Dendritic cell treated with granulocyte-macrophage colony-stimulating factor and Interleukin-4, amounts not matched to agents 40 ng/mL and 50 ng/mL, for 4 days (primary cell): ENCODE results near the gene CYB5B.

Experiments used
- H3K27ac Mint-ChIP-seq: one replicate; pipeline ENCODE4 v1.8.0; 2022; ENCODE audit warnings: mild to moderate bottlenecking, mixed read lengths
- H3K27me3 Mint-ChIP-seq: one replicate; pipeline ENCODE4 v1.8.0; 2022; ENCODE audit warnings: mild to moderate bottlenecking, mixed read lengths
- H3K36me3 Mint-ChIP-seq: one replicate; pipeline ENCODE4 v1.8.0; 2022; ENCODE audit warnings: low read depth, mixed read lengths
- H3K4me1 Mint-ChIP-seq: one replicate; pipeline ENCODE4 v1.8.0; 2022; ENCODE audit warnings: low read depth, mixed read lengths
- H3K4me3 Mint-ChIP-seq: one replicate; pipeline ENCODE4 v1.8.0; 2022; ENCODE audit warnings: mild to moderate bottlenecking, moderate library complexity, mixed read lengths
- H3K9me3 Mint-ChIP-seq: one replicate; pipeline ENCODE4 v1.8.0; 2022; ENCODE audit warnings: mixed read lengths
- intact Hi-C: fragments of 100-400 bp; cut with micrococcal nuclease; formaldehyde crosslinking; loops from one replicate; pipeline ENCODE4 v1.15.0; 2022

The CYB5B gene

DNA sequence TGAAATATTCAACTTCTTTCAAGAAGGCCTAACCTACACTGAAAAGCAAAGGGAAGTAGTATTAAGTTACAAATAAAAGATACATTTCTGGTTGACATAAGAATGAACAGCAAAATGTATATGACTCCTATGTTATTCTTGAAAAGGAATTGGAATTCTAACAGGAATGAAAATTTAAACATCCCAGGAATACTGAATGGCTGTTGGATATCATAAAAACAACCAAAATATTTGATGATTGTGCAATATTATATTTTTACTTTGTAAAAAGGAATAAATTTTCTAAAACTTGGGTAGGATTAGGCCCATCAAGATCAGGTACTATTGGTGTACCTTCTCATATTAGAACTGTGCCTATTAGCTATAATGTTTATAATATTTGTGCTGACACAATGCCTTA, 50.0 kb downstream of the CYB5B start:
- Mint-ChIP-seq H3K4me3 (no peak overlapping the region), H3K36me3 (no peaks in the 10 kb centered on the region), H3K27me3 (peaks cover 73% of the 10 kb centered on the region), H3K9me3 (no peaks in the 10 kb centered on the region), H3K4me1 (peaks cover 24% of the 10 kb centered on the region), H3K27ac (no peak overlapping the region)
- intact Hi-C loops: loop anchor here (5.0 kb wide), 1 partner anchor 38 kb away; no protein-coding TSS in a partner anchor

DNA sequence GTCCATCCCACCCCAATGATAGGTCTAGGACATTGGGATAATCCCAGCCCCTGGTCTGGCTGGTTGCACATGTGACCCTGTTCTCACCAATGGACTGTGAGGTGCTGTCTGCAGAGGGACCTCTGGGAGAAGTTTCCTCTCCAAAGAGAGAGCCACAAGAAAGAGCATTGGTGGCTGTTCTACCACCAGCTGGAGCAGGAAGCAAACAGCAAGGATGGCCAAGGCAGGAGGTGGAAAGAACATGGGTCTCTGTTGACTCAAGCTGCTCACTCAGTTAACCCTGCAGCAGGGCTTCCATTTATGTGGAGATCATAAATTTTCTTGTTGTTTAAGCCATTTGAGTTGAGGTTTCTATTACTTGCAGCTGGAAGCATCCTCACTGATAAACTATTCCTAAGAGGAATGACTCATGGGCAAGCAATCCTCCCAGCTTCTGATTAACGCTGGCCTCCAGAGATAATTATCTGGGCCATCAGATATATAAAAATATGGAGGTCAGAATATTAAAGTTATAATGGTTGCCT, 52.6 kb downstream of the CYB5B start:
- H3K4me1 Mint-ChIP-seq: peaks cover 18% of the 10 kb centered on the region
- H3K27me3 Mint-ChIP-seq: peaks cover 82% of the 10 kb centered on the region
- intact Hi-C loops: no loop called here
- no peaks in the 10 kb centered on the region for H3K9me3 Mint-ChIP-seq
- H3K36me3 Mint-ChIP-seq: no peaks in the 10 kb centered on the region
- H3K27ac Mint-ChIP-seq: no peak overlapping the region
- H3K4me3 Mint-ChIP-seq: no peak overlapping the region

DNA sequence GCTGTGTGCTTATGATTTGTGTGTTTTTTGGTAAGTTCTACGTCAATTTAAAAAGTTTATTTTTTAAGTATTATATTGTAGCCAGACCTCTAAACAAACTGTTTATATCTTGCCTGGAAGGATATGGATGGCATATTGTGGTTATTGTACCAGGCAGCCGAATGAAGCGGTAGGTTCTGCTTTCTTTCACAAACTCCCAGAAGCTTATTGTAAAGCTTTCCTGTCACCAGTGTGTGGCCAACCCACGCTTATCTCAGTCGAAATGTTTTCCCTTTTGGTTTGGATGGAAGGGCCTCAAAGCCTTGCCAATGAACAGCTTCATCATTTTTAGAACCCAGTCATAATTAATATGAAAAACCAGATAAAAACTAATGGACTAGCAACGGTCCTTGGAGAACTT, 53.1 kb downstream of the CYB5B start:
- Mint-ChIP-seq H3K36me3 (no peaks in the 10 kb centered on the region), H3K9me3 (no peaks in the 10 kb centered on the region), H3K27ac (no peak overlapping the region), H3K4me3 (no peak overlapping the region), H3K27me3 (peaks cover 84% of the 10 kb centered on the region), H3K4me1 (peaks cover 22% of the 10 kb centered on the region)
- intact Hi-C loops: no loop called here

DNA sequence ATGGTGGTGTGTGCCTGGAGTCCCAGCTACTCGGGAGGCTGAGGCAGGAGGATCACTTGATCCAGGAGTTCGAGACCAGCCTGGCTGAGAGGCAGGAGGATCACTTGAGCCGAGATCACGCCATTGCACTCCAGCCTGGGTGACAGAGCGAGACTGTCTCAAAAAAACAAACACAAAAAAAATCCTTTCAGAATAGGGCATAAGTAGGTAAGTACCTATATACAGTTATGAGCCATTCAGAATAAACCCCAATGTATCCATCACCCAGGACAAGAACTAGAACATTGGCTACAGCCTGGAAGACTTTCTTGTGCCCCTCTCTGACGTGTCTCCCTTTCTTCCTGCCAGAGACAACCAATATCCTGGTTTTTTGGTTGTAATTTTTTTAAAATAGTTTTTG, 54.3 kb downstream of the CYB5B start:
- H3K36me3 Mint-ChIP-seq: no peaks in the 10 kb centered on the region
- peaks cover 82% of the 10 kb centered on the region for H3K27me3 Mint-ChIP-seq
- intact Hi-C loops: no loop called here
- no peak overlapping the region for H3K4me3 Mint-ChIP-seq
- peaks cover 15% of the 10 kb centered on the region for H3K4me1 Mint-ChIP-seq
- no peak overlapping the region for H3K27ac Mint-ChIP-seq
- no peaks in the 10 kb centered on the region for H3K9me3 Mint-ChIP-seq

DNA sequence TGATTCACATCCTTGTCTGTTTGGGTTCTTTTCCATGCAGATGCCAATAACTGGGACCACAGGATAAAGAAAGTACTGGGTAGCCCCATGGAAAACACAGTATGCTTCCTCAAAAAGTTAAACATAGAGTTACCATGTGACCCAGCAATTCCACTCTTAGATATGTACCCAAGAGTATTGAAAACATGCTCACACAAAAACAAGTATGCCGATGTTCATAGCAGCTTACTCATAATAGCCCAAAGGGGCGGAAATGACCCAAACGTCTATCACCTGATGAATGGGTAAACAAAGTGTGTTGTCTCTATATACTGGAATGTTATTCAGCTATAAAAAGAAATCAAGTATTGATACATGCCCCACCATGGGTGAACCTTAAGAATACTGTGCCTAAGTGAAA, 55.4 kb downstream of the CYB5B start:
- peaks cover 9% of the 10 kb centered on the region for H3K4me1 Mint-ChIP-seq
- no peaks in the 10 kb centered on the region for H3K36me3 Mint-ChIP-seq
- peaks cover 86% of the 10 kb centered on the region for H3K27me3 Mint-ChIP-seq
- H3K9me3 Mint-ChIP-seq: no peaks in the 10 kb centered on the region
- H3K27ac Mint-ChIP-seq: no peak overlapping the region
- intact Hi-C loops: no loop called here
- no peak overlapping the region for H3K4me3 Mint-ChIP-seq

DNA sequence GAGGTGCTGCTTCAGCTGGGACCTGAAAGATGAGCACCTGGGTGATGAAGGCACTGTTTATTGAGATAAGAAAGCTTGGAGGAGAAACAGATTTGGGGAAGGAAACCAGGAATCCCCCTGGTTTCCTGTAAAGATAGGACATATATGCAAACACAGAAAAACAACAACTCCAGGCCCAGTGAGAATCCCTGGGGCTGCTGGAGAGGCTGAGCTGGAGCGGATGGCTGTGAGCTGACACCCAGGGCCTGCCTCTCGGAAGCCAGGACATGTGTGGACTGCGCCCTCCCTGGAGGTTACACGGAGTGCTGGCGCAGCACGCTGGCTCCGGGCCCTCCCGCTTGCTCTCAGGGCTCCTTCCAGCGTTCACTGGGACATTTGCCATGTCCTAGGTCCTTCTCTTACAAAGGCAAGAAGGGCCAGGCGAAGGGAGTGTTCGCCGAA, 57.5 kb downstream of the CYB5B start:
- peaks cover 9% of the 10 kb centered on the region for H3K4me1 Mint-ChIP-seq
- no peaks in the 10 kb centered on the region for H3K36me3 Mint-ChIP-seq
- H3K27me3 Mint-ChIP-seq: peaks cover 87% of the 10 kb centered on the region
- H3K4me3 Mint-ChIP-seq: no peak overlapping the region
- no peak overlapping the region for H3K27ac Mint-ChIP-seq
- no peaks in the 10 kb centered on the region for H3K9me3 Mint-ChIP-seq
- intact Hi-C loops: no loop called here

DNA sequence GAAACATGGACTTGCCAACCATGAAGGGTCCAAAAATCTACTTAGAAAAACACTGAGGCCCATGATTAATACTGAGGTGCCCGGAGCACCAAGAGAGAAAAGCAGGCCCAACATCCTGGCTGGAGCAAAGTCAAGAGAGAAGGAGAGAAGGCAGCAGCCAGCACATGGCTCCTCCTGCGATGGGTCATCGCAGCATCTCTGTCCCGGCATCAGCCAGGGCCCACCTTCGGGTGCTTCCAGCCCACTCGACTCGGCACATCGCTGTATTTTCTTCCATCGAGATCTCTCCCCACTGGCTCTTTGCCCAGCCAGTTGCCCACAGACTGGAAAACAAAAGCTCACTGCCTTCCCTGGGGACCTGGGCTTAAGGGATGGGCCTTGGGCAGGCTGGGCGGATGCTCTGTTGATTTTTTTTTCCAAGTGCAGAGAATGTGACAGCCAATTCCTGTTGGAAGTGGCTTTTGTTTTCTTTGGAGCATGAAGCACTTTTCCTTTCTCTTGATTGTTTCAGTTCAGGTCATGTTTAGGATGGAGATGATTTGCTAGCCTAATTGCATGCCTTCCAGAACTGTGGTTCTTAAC, 58.1 kb downstream of the CYB5B start:
- peaks cover 86% of the 10 kb centered on the region for H3K27me3 Mint-ChIP-seq
- no peak overlapping the region for H3K4me3 Mint-ChIP-seq
- no peak overlapping the region for H3K27ac Mint-ChIP-seq
- intact Hi-C loops: no loop called here
- H3K36me3 Mint-ChIP-seq: no peaks in the 10 kb centered on the region
- peaks cover 9% of the 10 kb centered on the region for H3K4me1 Mint-ChIP-seq
- no peaks in the 10 kb centered on the region for H3K9me3 Mint-ChIP-seq

DNA sequence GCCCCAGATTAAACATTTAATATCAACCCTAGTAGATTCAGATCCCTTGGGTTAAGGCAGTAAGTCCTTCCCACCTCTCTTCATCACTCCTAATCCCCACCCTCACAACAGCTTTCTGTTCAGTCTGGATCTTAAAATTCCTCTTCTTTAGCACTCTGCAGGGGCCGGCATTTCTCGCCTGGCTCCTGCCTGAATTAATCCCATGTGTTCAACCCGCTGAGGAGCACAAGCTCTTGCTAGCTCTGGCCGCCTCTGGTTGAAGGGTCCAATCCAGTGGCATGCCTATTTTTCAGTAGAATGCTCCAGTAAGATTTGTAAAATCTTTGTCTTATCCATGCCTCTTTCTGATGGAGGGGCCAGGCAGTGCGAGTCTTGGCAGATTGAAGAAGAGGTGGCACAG, 59.2 kb downstream of the CYB5B start:
- intact Hi-C loops: no loop called here
- Mint-ChIP-seq H3K4me1 (peaks cover 9% of the 10 kb centered on the region), H3K27me3 (peaks cover 86% of the 10 kb centered on the region), H3K9me3 (no peaks in the 10 kb centered on the region), H3K27ac (no peak overlapping the region), H3K4me3 (no peak overlapping the region), H3K36me3 (no peaks in the 10 kb centered on the region)

DNA sequence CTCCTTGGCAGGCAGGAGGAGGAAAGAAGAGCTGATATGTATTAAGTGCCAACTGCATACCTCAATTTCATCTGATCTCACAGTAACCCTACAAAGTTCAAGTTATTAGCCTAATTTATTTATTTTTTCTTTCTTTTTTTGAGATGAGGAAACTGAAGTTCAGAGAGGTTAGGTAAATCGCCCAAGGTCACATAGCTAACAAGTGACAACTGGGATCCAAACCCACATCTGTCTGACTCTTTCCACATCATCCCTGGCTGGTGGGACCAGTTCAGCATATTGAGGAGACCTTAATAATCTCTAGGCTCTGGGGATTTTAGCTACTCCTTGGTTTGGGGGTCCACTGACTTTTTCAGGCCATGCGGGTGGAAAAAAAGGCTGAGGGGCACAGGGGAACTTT, 60.9 kb downstream of the CYB5B start:
- H3K27me3 Mint-ChIP-seq: peaks cover 83% of the 10 kb centered on the region
- intact Hi-C loops: no loop called here
- peaks cover 9% of the 10 kb centered on the region for H3K4me1 Mint-ChIP-seq
- H3K27ac Mint-ChIP-seq: no peak overlapping the region
- no peaks in the 10 kb centered on the region for H3K36me3 Mint-ChIP-seq
- no peaks in the 10 kb centered on the region for H3K9me3 Mint-ChIP-seq
- H3K4me3 Mint-ChIP-seq: no peak overlapping the region

DNA sequence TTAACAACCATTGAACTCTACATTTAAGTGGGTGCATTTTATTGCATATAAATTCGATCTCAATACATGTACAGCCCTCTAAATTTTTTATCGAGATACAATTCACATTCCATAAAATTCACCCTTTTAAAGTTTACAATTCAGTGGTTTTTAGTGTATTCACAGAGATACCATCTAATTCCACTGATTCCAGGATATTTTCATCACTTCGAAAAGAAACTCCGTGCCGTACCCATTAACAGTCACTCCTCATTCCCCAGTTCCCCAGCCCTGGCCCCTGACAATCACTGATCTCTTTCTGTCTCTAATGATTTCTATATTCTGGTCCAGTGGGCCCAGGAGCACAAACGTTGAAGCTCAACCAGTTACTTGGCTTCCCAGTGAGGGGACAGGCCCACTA, 61.4 kb downstream of the CYB5B start:
- intact Hi-C loops: no loop called here
- H3K27ac Mint-ChIP-seq: no peak overlapping the region
- no peak overlapping the region for H3K4me3 Mint-ChIP-seq
- no peaks in the 10 kb centered on the region for H3K36me3 Mint-ChIP-seq
- H3K4me1 Mint-ChIP-seq: peaks cover 9% of the 10 kb centered on the region
- peaks cover 81% of the 10 kb centered on the region for H3K27me3 Mint-ChIP-seq
- no peaks in the 10 kb centered on the region for H3K9me3 Mint-ChIP-seq

DNA sequence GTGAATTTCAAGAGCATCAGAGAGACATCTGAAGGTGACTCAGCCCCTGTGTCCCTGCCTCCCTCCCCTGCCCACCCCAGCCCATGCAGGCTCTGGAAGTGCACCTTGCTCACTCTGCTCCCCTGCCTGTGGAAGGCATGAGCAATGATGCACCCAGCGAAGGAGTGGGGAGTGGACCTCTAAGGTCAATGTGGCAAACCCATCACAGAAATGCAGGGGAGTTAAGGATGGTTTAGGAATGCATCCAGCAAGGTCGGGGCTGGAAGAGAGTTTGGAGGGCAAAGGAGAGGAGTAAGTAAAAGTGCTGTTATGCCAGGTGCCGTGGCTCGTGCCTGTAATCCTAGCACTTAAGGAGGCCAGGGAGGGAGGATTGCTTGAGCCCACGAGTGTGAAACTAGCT, 61.9 kb downstream of the CYB5B start:
- Mint-ChIP-seq H3K36me3 (no peaks in the 10 kb centered on the region), H3K4me3 (no peak overlapping the region), H3K27me3 (peaks cover 82% of the 10 kb centered on the region), H3K9me3 (no peaks in the 10 kb centered on the region), H3K27ac (no peak overlapping the region), H3K4me1 (peaks cover 9% of the 10 kb centered on the region)
- intact Hi-C loops: no loop called here

DNA sequence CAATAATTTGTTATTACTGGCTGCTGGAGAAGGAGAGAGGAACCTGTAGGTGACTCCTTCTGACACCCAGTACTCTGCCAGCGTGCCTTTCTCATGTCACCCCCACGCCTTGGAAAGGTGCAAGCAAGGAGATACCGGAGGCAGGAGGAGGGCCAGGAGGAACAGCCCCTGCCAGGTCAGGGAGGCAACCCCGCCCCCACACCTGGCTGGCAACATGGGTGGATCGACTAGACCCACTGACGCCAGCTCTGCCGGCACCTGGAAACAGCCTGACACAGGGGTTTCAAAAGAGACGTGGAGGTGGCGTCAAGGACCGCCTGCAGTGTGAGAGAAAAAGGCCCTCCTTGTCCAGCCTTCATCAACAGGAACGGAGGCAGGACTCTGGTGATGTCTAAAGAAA, 62.3 kb downstream of the CYB5B start:
- Mint-ChIP-seq H3K27me3 (peaks cover 78% of the 10 kb centered on the region), H3K27ac (no peak overlapping the region)

DNA sequence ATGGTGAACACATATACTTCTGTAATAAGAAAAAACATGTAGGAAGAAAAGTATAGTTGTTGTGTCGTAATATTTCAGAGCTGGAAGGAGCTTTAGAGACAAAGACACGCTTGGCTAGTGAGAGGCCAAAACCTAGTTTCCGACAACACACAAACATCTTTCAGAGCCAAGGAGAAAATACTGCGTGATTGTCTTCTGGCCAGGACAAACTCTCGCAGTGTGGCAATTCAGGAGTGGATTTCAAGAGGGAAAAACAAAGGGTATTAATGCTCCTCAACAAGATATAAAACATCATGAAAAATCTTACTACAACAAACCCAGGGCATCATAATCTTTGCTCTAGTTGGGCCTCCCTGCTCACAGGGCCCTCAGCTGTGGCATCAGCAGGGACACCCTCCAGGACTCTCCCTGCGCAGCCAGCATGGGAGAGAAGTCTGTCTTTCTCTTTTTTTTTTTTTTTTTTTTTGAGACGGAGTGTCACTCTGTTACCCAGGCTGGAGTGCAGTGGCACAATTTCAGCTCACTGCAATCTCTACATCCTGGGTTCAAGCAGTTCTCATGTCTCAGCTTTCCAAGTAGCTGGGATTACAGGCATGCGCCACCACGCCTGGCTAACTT, 66.4 kb downstream of the CYB5B start:
- no peak overlapping the region for H3K27ac Mint-ChIP-seq
- peaks cover 72% of the 10 kb centered on the region for H3K27me3 Mint-ChIP-seq
- intact Hi-C loops: no loop called here
- no peaks in the 10 kb centered on the region for H3K4me1 Mint-ChIP-seq
- H3K4me3 Mint-ChIP-seq: no peak overlapping the region
- no peaks in the 10 kb centered on the region for H3K36me3 Mint-ChIP-seq
- H3K9me3 Mint-ChIP-seq: no peaks in the 10 kb centered on the region

More for the DNA sequence above, 62.3 kb downstream of the CYB5B start:
- intact Hi-C loops: no loop called here
- Mint-ChIP-seq H3K9me3 (no peaks in the 10 kb centered on the region), H3K4me3 (no peak overlapping the region), H3K4me1 (peaks cover 6% of the 10 kb centered on the region), H3K36me3 (no peaks in the 10 kb centered on the region)

DNA sequence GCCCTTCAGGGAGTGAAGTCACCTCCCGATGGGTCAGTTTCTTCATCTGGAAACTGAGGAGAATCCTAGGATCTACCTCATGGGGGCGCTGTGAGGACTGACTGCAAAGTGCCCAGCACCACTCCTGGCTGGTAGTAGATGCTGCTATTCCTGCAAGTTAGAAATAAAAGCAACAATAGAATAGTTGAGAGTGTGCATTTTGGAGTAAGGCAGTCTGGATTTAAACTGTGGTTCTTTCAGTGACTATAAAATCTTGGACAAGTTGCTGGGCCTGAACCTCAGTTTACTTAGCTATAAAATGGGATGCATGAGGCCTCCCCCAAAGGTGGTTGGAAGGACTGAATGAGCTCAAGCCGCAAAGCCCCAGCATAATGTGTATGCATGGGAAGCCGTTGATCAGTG, 70.6 kb downstream of the CYB5B start:
- Mint-ChIP-seq H3K4me3 (no peak overlapping the region), H3K27ac (no peak overlapping the region), H3K36me3 (no peaks in the 10 kb centered on the region), H3K27me3 (peaks cover 83% of the 10 kb centered on the region), H3K4me1 (no peaks in the 10 kb centered on the region), H3K9me3 (no peaks in the 10 kb centered on the region)
- intact Hi-C loops: loop anchor here (5.0 kb wide), 1 partner anchor 67 kb away; no protein-coding TSS in a partner anchor

DNA sequence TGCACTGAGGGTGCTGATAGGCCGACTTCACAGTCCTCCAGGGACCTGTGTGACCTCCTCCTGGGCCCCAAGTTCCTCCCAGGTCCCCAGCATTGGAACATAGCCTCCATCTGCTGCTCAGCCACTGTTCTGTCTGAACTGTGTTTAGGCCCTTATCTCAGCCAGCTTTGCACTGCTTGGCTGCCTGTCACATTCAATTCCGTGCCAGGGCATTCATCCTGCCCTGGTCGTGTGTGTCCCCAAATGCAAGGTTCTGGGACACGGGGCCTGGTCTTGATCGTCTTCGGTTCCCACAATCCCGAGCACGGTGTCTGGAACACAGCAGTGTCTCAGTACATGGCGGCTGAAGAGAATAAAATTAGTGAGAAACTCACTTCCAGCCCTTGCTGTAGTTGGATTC, 71.4 kb downstream of the CYB5B start:
- no peak overlapping the region for H3K4me3 Mint-ChIP-seq

More for the DNA sequence above, 71.4 kb downstream of the CYB5B start:
- Mint-ChIP-seq H3K36me3 (no peaks in the 10 kb centered on the region), H3K9me3 (no peaks in the 10 kb centered on the region), H3K27ac (no peak overlapping the region), H3K4me1 (no peaks in the 10 kb centered on the region), H3K27me3 (peaks cover 84% of the 10 kb centered on the region)
- intact Hi-C loops: loop anchor here (5.0 kb wide), 1 partner anchor 66 kb away; no protein-coding TSS in a partner anchor
